ENCODE measurements around the gene KCNJ11. TPM values are rescaled to one million over a fixed set of nuclear protein-coding genes. Genes with fewer than 3 reads are reported as not detected.

The KCNJ11 gene
- total and polyA plus RNA-seq, 2 of the 8 experiments (the other 6 are each of a cell fraction or from before 2014, with no cell fraction given) = 3.8 to 6.3 TPM

DNA sequence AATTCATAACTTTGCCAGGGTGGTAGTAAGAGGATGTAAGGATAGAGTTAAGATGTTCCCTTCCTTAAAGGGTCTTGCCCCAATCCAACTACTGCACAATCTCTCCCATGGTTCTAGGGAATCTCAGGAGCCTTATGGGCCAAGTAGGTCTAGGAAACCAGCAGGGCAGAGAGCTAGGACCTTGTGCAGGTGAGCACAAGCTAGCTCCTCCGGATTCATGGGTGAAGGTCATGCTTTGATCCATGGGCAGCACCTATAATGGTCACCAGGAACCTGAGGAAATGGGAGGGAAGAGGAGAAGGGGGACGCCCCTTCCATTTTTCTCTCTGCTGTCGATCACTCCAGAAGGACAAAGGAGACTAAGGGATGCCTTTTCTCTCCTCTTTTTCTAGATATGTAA lies 16.8 kb downstream of the KCNJ11 start:
- Histone ChIP-seq H4K91ac (replicated peaks; ENCODE audit: insufficient read length, low read length) (no peak overlapping the region), H2BK120ac (replicated peaks; ENCODE audit: low read depth, low read length) (no peak overlapping the region), H2AFZ (ENCODE audit: low read length) (no peak overlapping the region), H3K56ac (replicated peaks; ENCODE audit: insufficient read length, low read depth, low read length) (no peak overlapping the region), H3K4me2 (ENCODE audit: insufficient read depth in 1 of 2, low read depth in 2 of 2, low read length in 2 of 2) (no peak overlapping the region), H4K5ac (ENCODE audit: insufficient read length, low read depth, low read length) (no peak overlapping the region), H2BK15ac (ENCODE audit: low read length) (no peak overlapping the region), H2BK5ac (ENCODE audit: low read depth, low read length) (no peak overlapping the region), H3K36me3 (ENCODE audit: control insufficient read depth in 2 of 4, insufficient read depth in 4 of 4, low read length in 3 of 4) (peaks cover 0 to 20% (median 0%) of the 10 kb centered on the region in 4 experiments; a peak in 3 of 8 replicates), H4K8ac (ENCODE audit: extremely low read depth, insufficient read depth, low read length) (no peak overlapping the region), H2BK20ac (ENCODE audit: low read length) (no peak overlapping the region), H3K79me2 (ENCODE audit: control insufficient read depth in 1 of 2, insufficient read depth in 2 of 2, low read length in 2 of 2) (no peaks in the 10 kb centered on the region), H3K4me3 (ENCODE audit: extremely low read depth in 1 of 4, insufficient read depth in 2 of 4, low read depth in 3 of 4, low read length in 4 of 4) (no peak overlapping the region), H4K20me1 (replicated peaks in 1 of 2; ENCODE audit: control insufficient read depth in 1 of 2, insufficient read depth in 2 of 2, low read length in 2 of 2) (no peaks in the 10 kb centered on the region), H2BK12ac (ENCODE audit: low read depth, low read length) (no peak overlapping the region), H3K9ac (replicated peaks in 1 of 4; ENCODE audit: extremely low read depth in 1 of 4, low read depth in 3 of 4, low read length in 3 of 4) (no peak overlapping the region), H3K79me1 (ENCODE audit: low read depth, low read length) (no peaks in the 10 kb centered on the region), H3K9me3 (ENCODE audit: insufficient read depth in 2 of 2, low read depth in 1 of 2, low read length in 1 of 2) (peaks cover 58 to 59% of the 10 kb centered on the region in 2 experiments), H2AK5ac (ENCODE audit: low read depth, low read length) (no peak overlapping the region), H3K27me3 (replicated peaks in 1 of 4; ENCODE audit: control insufficient read depth in 3 of 4, extremely low read depth in 1 of 4, insufficient read depth in 3 of 4, low read length in 3 of 4) (no peaks in the 10 kb centered on the region; a peak in 1 of 7 replicates), H3K18ac (ENCODE audit: extremely low read depth, low read length) (no peak overlapping the region), H3K23me2 (ENCODE audit: low read depth, low read length) (no peaks in the 10 kb centered on the region), H3K4me1 (replicated peaks in 1 of 4; ENCODE audit: control insufficient read depth in 3 of 4, insufficient read depth in 4 of 4, low read length in 3 of 4) (no peaks in the 10 kb centered on the region), H3K27ac (ENCODE audit: low read depth, low read length) (no peak overlapping the region), H3K4ac (replicated peaks; ENCODE audit: insufficient read length, low read depth, low read length) (no peak overlapping the region), H3K14ac (ENCODE audit: insufficient read length) (no peak overlapping the region), H3K23ac (ENCODE audit: insufficient read length) (no peak overlapping the region)
- FAIRE-seq = no peak
- TF ChIP-seq RXRA (IDR thresholded peaks at IDR 0.05; ENCODE audit: insufficient read depth, low read depth, low read length) (no peak), EGR1 (IDR thresholded peaks at IDR 0.05; ENCODE audit: borderline replicate concordance, low read depth, low read length) (no peak), GTF2F1 (IDR thresholded peaks at IDR 0.05; ENCODE audit: borderline replicate concordance, low read depth, low read length) (no peak), TAF7 (optimal IDR thresholded peaks at IDR 0.05; ENCODE audit: borderline replicate concordance, low read depth, low read length) (no peak)
- ChIA-PET CTCF (ENCODE audit: partially characterized antibody) (interaction anchor here (1.5 to 2.2 kb wide), 2 partner anchors 11 to 15 kb away, joined by 3 to 16 read pairs; no protein-coding TSS in a partner anchor), POLR2A (ENCODE audit: partially characterized antibody) (no interaction called here)
- whole genome bisulfite sequencing, 2 experiments (ENCODE audit: extremely low coverage in 1 of 2, insufficient coverage in 1 of 2, insufficient read length in 1 of 2, insufficient replicate concordance in 2 of 2, low coverage in 1 of 2, low lambda C conversion rate in 2 of 2, missing lambda C conversion rate in 1 of 2) = 46% methylated on average over 3 of the region's 3 CpGs; no CpG with 5 or more reads in 1 of the 2 experiments
- no peak for DNase-seq (ENCODE audit: low read depth in 1 of 2, low spot score in 2 of 2)
